ENCODE results near the gene ONECUT3. TPM values are rescaled to one million over a fixed set of nuclear protein-coding genes. Genes with fewer than 3 reads are reported as not detected.

Gene ONECUT3
- total and polyA plus RNA-seq, 4 donors = not detected

- TF ChIP-seq JUND (IDR thresholded peaks at IDR 0.05) (no peak), EGR1 (IDR thresholded peaks at IDR 0.05; ENCODE audit: low read depth in 2 of 2) (no peak)
Measured at GRCh38 chr19:1773184-1773583, 19.9 kb downstream of the ONECUT3 start (continued).

GRCh38 chr19:1774989-1775772 lies 21.9 kb downstream of the ONECUT3 start:
- no peak overlapping the region for H3K9ac ChIP-seq (ENCODE audit: low read depth in 1 of 2, low read length in 2 of 2)
- H3K36me3 ChIP-seq (ENCODE audit: control insufficient read depth in 4 of 4, insufficient read depth in 3 of 4, low read depth in 1 of 4, low read length in 3 of 4) = no peaks in the 10 kb centered on the region
- no peak overlapping the region for H3K4me3 ChIP-seq (ENCODE audit: low read depth in 1 of 3, low read length in 3 of 3)
- TF ChIP-seq HNF4G (IDR thresholded peaks at IDR 0.05) = no peak
- no peak for TF ChIP-seq FOXA2 (IDR thresholded peaks at IDR 0.05)
- peak; percentile 22 for TF ChIP-seq CTCF (IDR thresholded peaks at IDR 0.05; ENCODE audit: low read depth, low read length, missing input control)
- TF ChIP-seq TAF1 (conservative IDR thresholded peaks at IDR 0.05) = no peak
- TF ChIP-seq RAD21 (IDR thresholded peaks at IDR 0.05) = peak in 1 of 2 donors; percentile 41
- TF ChIP-seq YY1 (IDR thresholded peaks at IDR 0.05) = no peak
- TF ChIP-seq EGR1 (IDR thresholded peaks at IDR 0.05; ENCODE audit: low read depth in 2 of 2) = no peak
- peaks cover 3 to 12% (median 8%) of the 10 kb centered on the region in 4 donors for H3K27me3 ChIP-seq (ENCODE audit: control insufficient read depth in 4 of 4, insufficient read depth in 4 of 4, low read length in 3 of 4)
- WGBS = 24% methylated on average over 59 of the region's 59 CpGs
- no peaks in the 10 kb centered on the region for H3K4me1 ChIP-seq (ENCODE audit: control insufficient read depth in 4 of 4, insufficient read depth in 4 of 4, low read length in 3 of 4)
- H3K27ac ChIP-seq (ENCODE audit: low read depth in 1 of 2, low read length in 2 of 2) = no peak overlapping the region
- peaks cover 0 to 10% (median 3%) of the 10 kb centered on the region in 4 donors for H3K9me3 ChIP-seq (ENCODE audit: control insufficient read depth in 4 of 4, low read length in 3 of 4)
- DNase-seq (ENCODE audit: low spot score) = peak; percentile 65

GRCh38 chr19:1775951-1776605 lies 22.8 kb downstream of the ONECUT3 start:
- TF ChIP-seq MAX (IDR thresholded peaks at IDR 0.05) (no peak), REST (IDR thresholded peaks at IDR 0.05) (no peak), HNF4G (IDR thresholded peaks at IDR 0.05) (no peak)
- no peak overlapping the region for H3K27ac ChIP-seq (ENCODE audit: low read depth in 1 of 2, low read length in 2 of 2)
- H3K9me3 ChIP-seq (ENCODE audit: control insufficient read depth in 4 of 4, low read length in 3 of 4) = peaks cover 0 to 7% (median 2%) of the 10 kb centered on the region in 4 donors
- no peaks in the 10 kb centered on the region for H3K36me3 ChIP-seq (ENCODE audit: control insufficient read depth in 4 of 4, insufficient read depth in 3 of 4, low read depth in 1 of 4, low read length in 3 of 4)
- DNase-seq (ENCODE audit: low spot score) = no peak
- no peak overlapping the region for H3K9ac ChIP-seq (ENCODE audit: low read depth in 1 of 2, low read length in 2 of 2)
- peaks cover 3 to 12% (median 8%) of the 10 kb centered on the region in 4 donors for H3K27me3 ChIP-seq (ENCODE audit: control insufficient read depth in 4 of 4, insufficient read depth in 4 of 4, low read length in 3 of 4)
- WGBS = 12% methylated on average over 50 of the region's 50 CpGs
- H3K4me1 ChIP-seq (ENCODE audit: control insufficient read depth in 4 of 4, insufficient read depth in 4 of 4, low read length in 3 of 4) = no peaks in the 10 kb centered on the region
- no peak overlapping the region for H3K4me3 ChIP-seq (ENCODE audit: low read depth in 1 of 3, low read length in 3 of 3)

Measured in liver (tissue), 9 donors.